Lower leg skin (tissue), 3 donors: Measurements from ENCODE around the gene NOTCH2.

Experiments used
- CTCF ChIP-seq, 3 donors: fragments of 450-650 bp; IDR thresholded peaks; one replicate each; pipeline ENCODE4 v1.5.1; 2016; ENCODE audit warnings: antibody characterized with exemption in 3 of 3, mild to moderate bottlenecking in 3 of 3, moderate library complexity in 2 of 3
- POLR2A ChIP-seq, 2 donors: fragments of 450-650 bp; IDR thresholded peaks; one replicate each; pipeline ENCODE4 v1.6.1; 2016 to 2017; ENCODE audit warnings: antibody characterized with exemption in 2 of 2, mild to moderate bottlenecking in 1 of 2, moderate library complexity in 1 of 2

DNA sequence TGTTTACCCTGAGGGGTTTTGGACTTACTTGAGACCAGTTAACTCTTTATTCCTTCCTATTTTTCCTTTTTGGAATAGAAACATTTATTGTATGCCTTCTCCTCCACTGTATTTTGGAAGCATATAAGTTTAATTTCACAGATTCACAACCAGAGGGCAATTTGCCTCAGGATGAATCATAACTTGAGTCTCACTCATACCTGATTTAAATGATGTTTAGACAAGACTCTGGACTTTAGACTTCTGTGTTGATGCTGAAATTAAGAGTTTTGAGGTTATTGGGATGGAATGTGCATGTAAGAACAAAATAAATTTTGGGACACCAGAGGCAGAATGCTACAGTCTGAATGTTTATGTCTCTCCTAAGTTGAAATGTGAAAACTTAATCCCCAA lies 166.0 kb downstream of the NOTCH2 start:
- TF ChIP-seq POLR2A (IDR thresholded peaks at IDR 0.05): no peak
- no peak for TF ChIP-seq CTCF (IDR thresholded peaks at IDR 0.05)
